ENCODE results near the gene NSRP1.
"Not testable (repeated sequence)": the region's sequence is repeated elsewhere in the genome, so short reads cannot be mapped to it uniquely, and the experiment has no call there.

The NSRP1 gene

GRCh38 chr17:30116661-30117551 is at the start of gene NSRP1:
NSRP1 (plus strand) TSS chr17:30116816; CDS start chr17:30116844, 28 bp downstream.
- peak; percentile 86 for DNase-seq (ENCODE audit: low spot score)

GRCh38 chr17:30068465-30068864 is 48.2 kb upstream of the NSRP1 start:
- no peak for DNase-seq (ENCODE audit: low spot score)

- DNase-seq (ENCODE audit: low spot score) = no peak
These were observed 42.4 kb upstream of the NSRP1 start for GRCh38 chr17:30074254-30074653.

- DNase-seq (ENCODE audit: low spot score) = no peak
These were observed 41.9 kb upstream of the NSRP1 start for GRCh38 chr17:30074730-30075129.

GRCh38 chr17:30082773-30083172 is 33.8 kb upstream of the NSRP1 start:
- no peak for DNase-seq (ENCODE audit: low spot score)

GRCh38 chr17:30084788-30085187 is 31.8 kb upstream of the NSRP1 start:
- DNase-seq (ENCODE audit: low spot score) = no peak

GRCh38 chr17:30086896-30087295 is 29.7 kb upstream of the NSRP1 start:
- DNase-seq (ENCODE audit: low spot score) = no peak

GRCh38 chr17:30087431-30087830 is 29.2 kb upstream of the NSRP1 start:
- not testable (repeated sequence) for DNase-seq (ENCODE audit: low spot score)

GRCh38 chr17:30091121-30091670 is 25.4 kb upstream of the NSRP1 start:
- no peak for DNase-seq (ENCODE audit: low spot score)

- no peak for DNase-seq (ENCODE audit: low spot score)
These were observed 24.8 kb upstream of the NSRP1 start for GRCh38 chr17:30091771-30092170.

- DNase-seq (ENCODE audit: low spot score) = no peak
These were observed 23.7 kb upstream of the NSRP1 start for GRCh38 chr17:30092886-30093285.

GRCh38 chr17:30093463-30094147 is 23.0 kb upstream of the NSRP1 start:
- peak; percentile 72 for DNase-seq (ENCODE audit: low spot score)

GRCh38 chr17:30095507-30096244 is 20.9 kb upstream of the NSRP1 start:
- peak; percentile 30 for DNase-seq (ENCODE audit: low spot score)

- DNase-seq (ENCODE audit: low spot score) = no peak
These were observed 14.8 kb upstream of the NSRP1 start for GRCh38 chr17:30101686-30102390.

- no peak for DNase-seq (ENCODE audit: low spot score)
These were observed 12.7 kb upstream of the NSRP1 start for GRCh38 chr17:30103921-30104320.

- peak; percentile 62 for DNase-seq (ENCODE audit: low spot score)
These were observed 11.9 kb upstream of the NSRP1 start for GRCh38 chr17:30104575-30105339.

GRCh38 chr17:30112794-30113193 is 3.8 kb upstream of the NSRP1 start:
- no peak for DNase-seq (ENCODE audit: low spot score)

- DNase-seq (ENCODE audit: low spot score) = no peak
These were observed 3.4 kb upstream of the NSRP1 start for GRCh38 chr17:30113213-30113612.

- DNase-seq (ENCODE audit: low spot score) = no peak
These were observed 313 bp upstream of the NSRP1 start for GRCh38 chr17:30116345-30116660.

GRCh38 chr17:30117675-30118081 is 1.1 kb downstream of the NSRP1 start:
- DNase-seq (ENCODE audit: low spot score) = no peak

- DNase-seq (ENCODE audit: low spot score) = not testable (repeated sequence)
These were observed 2.0 kb downstream of the NSRP1 start for GRCh38 chr17:30118635-30119034.
